HepG2 (cell line): ENCODE results near the gene TAF6L. TPM values are rescaled to one million over a fixed set of nuclear protein-coding genes. Genes with fewer than 3 reads are reported as not detected.
A peak's percentile ranks its signal among the peaks of the same experiment; 100 is the strongest.

Experiments
- AGO1 ChIP-seq: fragments of 200-400 bp; formaldehyde crosslinking; IDR thresholded peaks from 2 replicates; pipeline ENCODE4 v1.6.1; 2017; ENCODE audit warnings: mild to moderate bottlenecking, low read depth, low read length, moderate library complexity; ENCODE audit not compliant: poor library complexity, severe bottlenecking
- ATF5 ChIP-seq: sonication (generic); formaldehyde crosslinking; IDR thresholded peaks from 2 replicates; pipeline ENCODE4 v1.4.0; 2020; ENCODE audit warnings: mild to moderate bottlenecking, low read depth, missing genetic modification reagents
- ATF7-NPFF ChIP-seq: sonication (generic); formaldehyde crosslinking; IDR thresholded peaks from 2 replicates; pipeline ENCODE4 v1.8.1; 2023; ENCODE audit warnings: mild to moderate bottlenecking, low read depth, missing genetic modification reagents, moderate library complexity
- BRD4 ChIP-seq: sonication (generic); formaldehyde crosslinking; IDR thresholded peaks from 2 replicates; pipeline ENCODE4 v1.4.0; 2020; ENCODE audit warnings: missing genetic modification reagents
- DBP ChIP-seq: sonication (generic); formaldehyde crosslinking; IDR thresholded peaks from 2 replicates; pipeline ENCODE4 v1.4.0; 2020; ENCODE audit warnings: missing genetic modification reagents; ENCODE audit errors: not compliant biosample characterization
- E2F2 ChIP-seq: sonication (generic); formaldehyde crosslinking; IDR thresholded peaks from 2 replicates; pipeline ENCODE4 v1.4.0; 2020; ENCODE audit warnings: missing genetic modification reagents, borderline replicate concordance
- FLYWCH1 ChIP-seq: sonication (generic); formaldehyde crosslinking; IDR thresholded peaks from 2 replicates; pipeline ENCODE4 v1.8.1; 2023; ENCODE audit warnings: mild to moderate bottlenecking, missing genetic modification reagents
- HDAC2 ChIP-seq: sonication (generic); formaldehyde crosslinking; IDR thresholded peaks from 2 replicates; pipeline ENCODE4 v1.4.0; 2020; ENCODE audit warnings: missing genetic modification reagents
- IKZF1 ChIP-seq: fragments of 450-650 bp; IDR thresholded peaks from 2 replicates; pipeline ENCODE4 v1.7.1; 2016
- KAT7 ChIP-seq: IDR thresholded peaks from 2 replicates; pipeline ENCODE4 v1.6.1; 2018; ENCODE audit warnings: borderline replicate concordance, missing compliant biosample characterization
- KLF11 ChIP-seq: IDR thresholded peaks from 2 replicates; pipeline ENCODE4 v1.6.1; 2016; ENCODE audit warnings: missing compliant biosample characterization
- NR1H2 ChIP-seq: sonication (generic); formaldehyde crosslinking; IDR thresholded peaks from 2 replicates; pipeline ENCODE4 v1.8.1; 2022; ENCODE audit warnings: low read depth, missing genetic modification reagents, borderline replicate concordance
- PHF21A ChIP-seq: sonication (generic); formaldehyde crosslinking; IDR thresholded peaks from 2 replicates; pipeline ENCODE4 v1.5.0; 2020; ENCODE audit warnings: mild to moderate bottlenecking, missing genetic modification reagents
- PHF5A ChIP-seq: IDR thresholded peaks from one replicate; pipeline ENCODE4 v1.6.1; 2018; ENCODE audit warnings: low read depth, missing genetic modification reagents; ENCODE audit not compliant: unreplicated experiment
- SMAD9 ChIP-seq: sonication (generic); formaldehyde crosslinking; IDR thresholded peaks from 2 replicates; pipeline ENCODE4 v1.5.1; 2020; ENCODE audit warnings: mild to moderate bottlenecking, missing genetic modification reagents
- TARDBP ChIP-seq: sonication (generic); formaldehyde crosslinking; IDR thresholded peaks from 2 replicates; pipeline ENCODE4 v1.8.0; 2022; ENCODE audit warnings: mild to moderate bottlenecking, missing genetic modification reagents
- U2AF2 ChIP-seq: fragments of 200-400 bp; formaldehyde crosslinking; IDR thresholded peaks from 2 replicates; pipeline ENCODE4 v1.6.1; 2017; ENCODE audit warnings: low read depth, mild to moderate bottlenecking, low read length
- ZFP41 ChIP-seq: sonication (generic); formaldehyde crosslinking; IDR thresholded peaks from 2 replicates; pipeline ENCODE4 v1.4.0; 2020; ENCODE audit warnings: mild to moderate bottlenecking, missing genetic modification reagents, borderline replicate concordance
- ZNF160 ChIP-seq: sonication (generic); formaldehyde crosslinking; IDR thresholded peaks from 2 replicates; pipeline ENCODE4 v1.8.0; 2022; ENCODE audit warnings: mild to moderate bottlenecking, inconsistent platforms, missing genetic modification reagents
- ZNF24 ChIP-seq: fragments of 450-650 bp; IDR thresholded peaks from 2 replicates; pipeline ENCODE4 v1.6.1; 2017; ENCODE audit warnings: antibody characterized with exemption, mild to moderate bottlenecking
- ZNF280B ChIP-seq: sonication (generic); formaldehyde crosslinking; IDR thresholded peaks from 2 replicates; pipeline ENCODE4 v1.5.0; 2020; ENCODE audit warnings: missing genetic modification reagents, mild to moderate bottlenecking, borderline replicate concordance
- ZNF557 ChIP-seq: sonication (generic); formaldehyde crosslinking; IDR thresholded peaks from 2 replicates; pipeline ENCODE4 v1.4.0; 2020; ENCODE audit warnings: missing genetic modification reagents
- ZNF563 ChIP-seq: sonication (generic); formaldehyde crosslinking; IDR thresholded peaks from 2 replicates; pipeline ENCODE4 v1.8.0; 2022; ENCODE audit warnings: mild to moderate bottlenecking, moderate library complexity, missing genetic modification reagents
- ZNF629 ChIP-seq: sonication (generic); formaldehyde crosslinking; conservative IDR thresholded peaks from 2 replicates; pipeline ENCODE4 v1.5.0; 2020; ENCODE audit warnings: missing genetic modification reagents
- ZNF660 ChIP-seq: sonication (generic); formaldehyde crosslinking; IDR thresholded peaks from 2 replicates; pipeline ENCODE4 v1.5.1; 2020; ENCODE audit warnings: mild to moderate bottlenecking, low read depth, missing genetic modification reagents, borderline replicate concordance
- ZNF674 ChIP-seq: sonication (generic); formaldehyde crosslinking; IDR thresholded peaks from 2 replicates; pipeline ENCODE4 v1.5.0; 2020; ENCODE audit warnings: low read depth, mild to moderate bottlenecking, missing genetic modification reagents
- ZNF878 ChIP-seq: sonication (generic); formaldehyde crosslinking; IDR thresholded peaks from 2 replicates; pipeline ENCODE4 v1.8.1; 2023; ENCODE audit warnings: mild to moderate bottlenecking, missing genetic modification reagents, moderate library complexity
- polyA plus RNA-seq, 8 experiments: library from polyadenylated mRNA; depleted of rRNA in 3 of 8; stranded (reverse) in 7 of 8; unstranded in 1 of 8; fragments of >200 nt; fragmentation: Illumina TruSeq in 4 of 8; extraction: Trizol in 4 of 8; gene quantifications; 2 replicates each; pipeline versions ENCODE4 v1.2.1 to v1.2.3, GENCODE V29; 2011 to 2016; ENCODE audit warnings: low read depth in 4 of 8, missing spikeins in 1 of 8, mixed read lengths in 1 of 8; ENCODE audit not compliant: insufficient read depth in 1 of 8
- total RNA-seq, 5 experiments: library from RNA; depleted of rRNA; stranded (reverse); fragments of >200 nt; fragmentation: Illumina TruSeq; extraction: Trizol; gene quantifications; 2 replicates each; pipeline ENCODE4 v1.2.3, GENCODE V29; 2016; ENCODE audit warnings: low read depth in 1 of 5

TAF6L gene
- total and polyA plus RNA-seq, 2 of the 13 experiments (the other 11 are each of a cell fraction or from before 2014, with no cell fraction given) = 12.6 to 19.4 TPM

GRCh38 chr11:62727165-62727871 lies 43.9 kb upstream of the TAF6L start, which contains the start of gene HNRNPUL2 (continued):
- peak; percentile 50; the same call in 1 of the 2 replicates for TF ChIP-seq HDAC2 (CRISPR knock-in tag)
- TF ChIP-seq ZNF160 = peak; percentile 47; the same call in 1 of the 2 replicates
- TF ChIP-seq TARDBP (CRISPR knock-in tag) = no peak; the same call in none of the 2 replicates
- TF ChIP-seq SMAD9 (CRISPR knock-in tag) = peak; percentile 55; the same call in 1 of the 2 replicates
- TF ChIP-seq ATF7-NPFF (CRISPR knock-in tag) = peak; percentile 95; the same call in 1 of the 2 replicates
- TF ChIP-seq NR1H2 (CRISPR knock-in tag) = no peak
- no peak; the same call in 1 of the 2 replicates for TF ChIP-seq ZNF674 (CRISPR knock-in tag)
- peak; percentile 63; the same call in 1 of the 2 replicates for TF ChIP-seq ZNF557 (CRISPR knock-in tag)
- TF ChIP-seq U2AF2 = no peak
- TF ChIP-seq BRD4 (CRISPR knock-in tag) = peak; percentile 80
- peak; percentile 75 for TF ChIP-seq PHF21A (CRISPR knock-in tag)
- no peak; the same call in 1 of the 2 replicates for TF ChIP-seq ZNF878 (CRISPR knock-in tag)
- TF ChIP-seq IKZF1 = no peak
- peak; percentile 93; the same call in 1 of the 2 replicates for TF ChIP-seq ZNF563 (CRISPR knock-in tag)
- TF ChIP-seq E2F2 (CRISPR knock-in tag) = peak; percentile 59; the same call in 1 of the 2 replicates
- TF ChIP-seq DBP (CRISPR knock-in tag) = peak; percentile 83
- TF ChIP-seq KLF11 (CRISPR knock-in tag) = no peak; the same call in 1 of the 2 replicates
- TF ChIP-seq ZNF629 (CRISPR knock-in tag) = peak; percentile 19; the same call in 1 of the 2 replicates
- peak; percentile 89; the same call in 1 of the 2 replicates for TF ChIP-seq KAT7
- no peak for TF ChIP-seq ATF5
- TF ChIP-seq FLYWCH1 (CRISPR knock-in tag) = 0 out of 2 replicates have a peak, but pooled peaks have one; percentile 50
- no peak for TF ChIP-seq PHF5A
- no peak for TF ChIP-seq ZNF660 (CRISPR knock-in tag)
- TF ChIP-seq ZFP41 = peak; percentile 74; the same call in 1 of the 2 replicates
- TF ChIP-seq ZNF280B = peak; percentile 74; the same call in 1 of the 2 replicates
- TF ChIP-seq AGO1 = no peak
- peak; percentile 28; the same call in 1 of the 2 replicates for TF ChIP-seq ZNF24
